Stomach (tissue), 4 donors: Measurements from ENCODE around the gene EFL1.
"Not testable (repeated sequence)": the region's sequence is repeated elsewhere in the genome, so short reads cannot be mapped to it uniquely, and the experiment has no call there.

Experiments
- CTCF ChIP-seq, 7 experiments: fragments of 450-650 bp in 4 of 7; fragments of 200-600 bp in 3 of 7; sonication (generic) in 3 of 7; IDR thresholded peaks; one replicate each; pipeline ENCODE4 v1.5.1; 2016 to 2019; ENCODE audit warnings: antibody characterized with exemption in 7 of 7, control low read depth in 2 of 7, mild to moderate bottlenecking in 1 of 7
- EP300 ChIP-seq: sonication (generic); formaldehyde crosslinking; IDR thresholded peaks from one replicate; pipeline ENCODE4 v1.6.1; 2017; ENCODE audit warnings: antibody characterized with exemption
- POLR2A ChIP-seq, 4 donors: fragments of 450-650 bp; IDR thresholded peaks; one replicate each; pipeline ENCODE4 v1.6.1; 2016; ENCODE audit warnings: antibody characterized with exemption in 4 of 4, control low read depth in 2 of 4, mild to moderate bottlenecking in 1 of 4, moderate library complexity in 1 of 4
- POLR2AphosphoS5 ChIP-seq, 3 donors: sonication (generic); formaldehyde crosslinking; IDR thresholded peaks; one replicate each; pipeline ENCODE4 v1.6.1; 2016; ENCODE audit warnings: antibody characterized with exemption in 3 of 3

- not testable (repeated sequence) for TF ChIP-seq POLR2A (IDR thresholded peaks at IDR 0.05); CTCF (IDR thresholded peaks at IDR 0.05); POLR2AphosphoS5 (IDR thresholded peaks at IDR 0.05); EP300
Observed at GRCh38 chr15:82216092-82216491, 46.4 kb downstream of the EFL1 start.
